Measurements from ENCODE around the gene TCEANC.
"Not testable (repeated sequence)": the region's sequence is repeated elsewhere in the genome, so short reads cannot be mapped to it uniquely, and the experiment has no call there.

The TCEANC gene, protein sequence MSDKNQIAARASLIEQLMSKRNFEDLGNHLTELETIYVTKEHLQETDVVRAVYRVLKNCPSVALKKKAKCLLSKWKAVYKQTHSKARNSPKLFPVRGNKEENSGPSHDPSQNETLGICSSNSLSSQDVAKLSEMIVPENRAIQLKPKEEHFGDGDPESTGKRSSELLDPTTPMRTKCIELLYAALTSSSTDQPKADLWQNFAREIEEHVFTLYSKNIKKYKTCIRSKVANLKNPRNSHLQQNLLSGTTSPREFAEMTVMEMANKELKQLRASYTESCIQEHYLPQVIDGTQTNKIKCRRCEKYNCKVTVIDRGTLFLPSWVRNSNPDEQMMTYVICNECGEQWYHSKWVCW

DNA sequence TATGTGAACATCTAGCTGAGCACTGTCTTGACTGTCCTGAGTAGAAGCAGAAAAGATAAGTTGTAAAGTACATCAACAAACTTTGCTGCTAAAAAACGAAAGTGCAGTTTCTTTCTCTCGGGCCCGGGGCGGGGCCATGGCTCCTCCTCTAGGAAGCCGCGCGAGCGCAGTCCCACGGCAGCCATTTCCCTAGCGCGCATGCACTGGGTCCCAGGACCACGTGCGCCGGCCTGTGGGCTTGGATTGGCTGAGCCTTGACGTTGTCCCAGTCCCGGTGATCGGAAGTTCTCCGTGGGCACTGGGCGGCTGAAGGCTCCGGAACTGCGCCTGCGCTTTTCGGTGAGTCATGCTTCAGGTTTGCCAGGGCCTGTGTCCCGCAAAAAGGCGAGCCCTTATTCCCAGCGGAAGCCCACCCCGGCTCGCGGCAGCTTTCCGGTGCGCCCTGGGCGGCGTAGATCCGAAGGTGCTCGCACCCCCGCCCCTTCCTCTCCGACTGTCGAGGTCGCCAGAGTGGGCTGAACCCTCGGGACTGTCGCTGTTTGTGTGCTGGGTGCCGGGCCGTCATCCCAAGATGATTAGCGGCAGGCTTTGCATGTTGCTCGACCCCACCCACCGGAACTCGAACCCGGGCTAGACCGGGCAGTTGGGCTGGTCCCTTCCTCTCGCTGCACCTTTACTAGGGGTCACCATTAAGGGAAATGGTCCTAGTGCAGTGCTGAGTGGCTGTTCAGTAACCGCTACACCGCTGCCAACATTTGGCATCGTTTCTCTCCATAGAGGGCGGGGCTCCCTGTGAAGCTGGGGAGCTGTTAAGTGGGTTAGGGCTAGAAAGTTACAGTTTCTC lies at the start of gene TCEANC:
Gene TCEANC (plus strand): TSS at position 292 of the 844 bp plus-strand sequence. CDS start 9,368 bp downstream, outside the sequence.
- intact Hi-C loops (cut with micrococcal nuclease), result no loop called here
- Mint-ChIP-seq H3K27me3 (no peaks in the 10 kb centered on the region), H3K27ac (peak within 1 kb of the TSS; percentile 93), H3K36me3 (ENCODE audit: low read depth) (peaks cover 20% of the 10 kb centered on the region), H3K9me3 (no peaks in the 10 kb centered on the region), H3K4me3 (peak within 1 kb of the TSS; percentile 83), H3K4me1 (ENCODE audit: low read depth) (no peaks in the 10 kb centered on the region)

DNA sequence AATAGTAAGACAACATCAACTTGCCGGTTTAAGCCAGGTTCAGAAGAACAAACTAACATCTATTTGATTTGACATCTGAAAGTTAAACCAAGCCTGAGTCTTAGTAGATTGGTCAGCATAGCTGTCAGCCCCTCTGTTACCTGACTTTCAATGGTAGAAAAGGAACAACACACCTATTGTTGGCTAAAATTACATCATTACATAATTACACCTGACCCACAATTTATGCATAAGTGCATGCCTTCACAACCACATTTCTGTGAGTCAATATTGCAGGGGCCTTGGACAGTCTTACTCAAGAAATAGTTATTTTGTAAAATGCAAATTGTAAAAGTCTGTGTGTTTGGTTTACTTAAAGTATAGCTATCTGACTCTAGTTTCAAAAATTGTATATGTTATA lies 47.3 kb upstream of the TCEANC start:
- Mint-ChIP-seq H3K4me1 (ENCODE audit: low read depth) (no peaks in the 10 kb centered on the region), H3K9me3 (no peaks in the 10 kb centered on the region), H3K4me3 (no peak overlapping the region), H3K36me3 (ENCODE audit: low read depth) (no peaks in the 10 kb centered on the region), H3K27me3 (no peaks in the 10 kb centered on the region), H3K27ac (no peak overlapping the region)
- intact Hi-C loops (cut with micrococcal nuclease), result no loop called here

DNA sequence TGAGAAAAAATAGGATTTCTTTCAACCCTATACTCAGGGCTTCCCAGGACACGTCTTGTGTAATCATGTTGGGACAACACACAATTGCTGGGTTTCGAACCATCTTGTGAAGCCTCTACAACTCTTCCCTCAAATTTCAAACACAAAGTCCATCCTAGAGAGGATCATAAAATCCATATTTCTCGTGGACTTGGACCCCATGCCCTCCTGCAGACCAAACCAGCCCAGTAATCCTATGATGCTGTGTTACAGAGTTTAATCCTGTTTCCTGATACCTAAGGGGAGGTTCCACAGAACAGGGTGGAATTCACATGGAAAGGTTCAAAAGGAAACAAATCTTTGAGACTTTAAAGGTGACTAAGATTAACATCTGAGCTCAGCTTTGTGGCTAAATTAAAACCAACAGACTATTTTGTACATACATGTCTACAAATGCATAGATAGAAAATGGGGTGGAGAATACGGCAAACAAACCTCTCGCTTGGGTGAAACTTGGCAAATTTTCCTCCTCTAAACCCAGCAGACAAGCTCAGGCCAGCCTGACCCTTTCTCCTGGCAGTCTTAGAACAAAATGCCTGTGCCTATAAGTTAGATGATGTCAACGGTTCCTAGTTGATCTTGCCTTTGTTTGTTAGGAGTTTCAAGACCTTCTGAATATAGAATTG lies 45.5 kb upstream of the TCEANC start:
- no peaks in the 10 kb centered on the region for H3K9me3 Mint-ChIP-seq
- H3K4me1 Mint-ChIP-seq (ENCODE audit: low read depth), result no peaks in the 10 kb centered on the region
- no peak overlapping the region for H3K4me3 Mint-ChIP-seq
- no peaks in the 10 kb centered on the region for H3K36me3 Mint-ChIP-seq (ENCODE audit: low read depth)
- intact Hi-C loops (cut with micrococcal nuclease), result no loop called here
- H3K27ac Mint-ChIP-seq, result no peak overlapping the region
- H3K27me3 Mint-ChIP-seq, result no peaks in the 10 kb centered on the region

DNA sequence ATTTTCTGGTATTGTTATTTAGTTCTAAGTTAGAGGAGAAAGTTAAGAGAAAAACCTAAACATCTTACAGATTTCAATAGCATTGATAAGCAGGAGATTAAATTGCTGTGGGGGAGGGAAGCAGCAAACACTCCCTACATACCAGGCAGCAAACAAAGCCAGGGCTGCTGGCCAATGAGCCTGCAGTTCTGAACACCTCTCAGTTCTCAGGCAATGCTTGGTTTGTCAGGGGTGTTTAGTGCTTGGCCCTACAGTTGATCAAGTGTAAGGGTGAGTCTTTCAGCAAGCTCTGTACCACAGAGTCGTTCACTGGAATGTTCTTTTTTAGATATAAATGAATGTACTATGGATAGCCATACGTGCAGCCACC lies 45.0 kb upstream of the TCEANC start:
- Mint-ChIP-seq H3K27me3 (no peaks in the 10 kb centered on the region), H3K4me3 (no peak overlapping the region), H3K36me3 (ENCODE audit: low read depth) (no peaks in the 10 kb centered on the region), H3K9me3 (no peaks in the 10 kb centered on the region), H3K27ac (no peak overlapping the region), H3K4me1 (ENCODE audit: low read depth) (no peaks in the 10 kb centered on the region)
- intact Hi-C loops (cut with micrococcal nuclease), result no loop called here

DNA sequence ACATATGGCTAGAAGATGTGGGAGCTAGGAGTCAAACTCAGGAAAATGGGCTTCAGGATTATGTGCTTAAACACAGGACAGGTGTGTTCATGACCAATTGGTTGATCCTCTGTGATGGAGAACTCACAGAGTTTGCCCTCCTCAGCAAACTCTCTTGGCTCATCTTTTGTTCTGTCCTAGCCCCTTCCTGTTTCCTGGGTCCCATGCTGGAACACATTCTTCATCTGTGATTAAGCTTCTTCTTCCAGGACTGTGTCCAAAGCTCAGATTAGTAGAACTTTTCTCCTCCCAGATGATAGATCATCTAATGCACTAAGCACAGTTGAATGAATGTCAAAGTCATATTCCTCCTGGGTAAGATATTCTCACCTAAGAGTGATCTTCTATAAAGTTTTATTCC lies 38.8 kb upstream of the TCEANC start:
- no peak overlapping the region for H3K27ac Mint-ChIP-seq

DNA sequence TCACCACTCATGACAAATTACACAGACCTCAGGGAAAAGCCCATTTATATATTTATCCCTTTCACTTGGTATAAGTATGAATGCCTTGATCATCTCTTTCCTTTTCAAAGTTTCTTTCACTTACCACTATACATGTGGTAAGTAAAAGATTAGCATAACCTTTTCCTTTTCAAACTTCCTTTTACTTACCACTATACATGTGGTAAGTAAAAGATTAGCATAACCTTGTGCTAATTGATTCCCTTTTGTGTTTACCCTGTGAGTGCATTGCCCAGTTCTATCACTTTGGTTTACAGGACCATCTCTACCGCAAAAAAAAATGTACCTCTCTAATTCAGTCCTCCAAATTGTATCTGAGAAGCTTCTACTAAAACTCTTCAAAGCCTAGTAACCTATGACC lies 32.7 kb upstream of the TCEANC start:
- Mint-ChIP-seq H3K36me3 (ENCODE audit: low read depth) (no peaks in the 10 kb centered on the region), H3K4me1 (ENCODE audit: low read depth) (no peaks in the 10 kb centered on the region), H3K27me3 (no peaks in the 10 kb centered on the region)

More for the DNA sequence above, 38.8 kb upstream of the TCEANC start:
- Mint-ChIP-seq H3K4me1 (ENCODE audit: low read depth) (no peaks in the 10 kb centered on the region), H3K27me3 (no peaks in the 10 kb centered on the region), H3K9me3 (no peaks in the 10 kb centered on the region), H3K36me3 (ENCODE audit: low read depth) (no peaks in the 10 kb centered on the region), H3K4me3 (no peak overlapping the region)
- intact Hi-C loops (cut with micrococcal nuclease), result no loop called here

DNA sequence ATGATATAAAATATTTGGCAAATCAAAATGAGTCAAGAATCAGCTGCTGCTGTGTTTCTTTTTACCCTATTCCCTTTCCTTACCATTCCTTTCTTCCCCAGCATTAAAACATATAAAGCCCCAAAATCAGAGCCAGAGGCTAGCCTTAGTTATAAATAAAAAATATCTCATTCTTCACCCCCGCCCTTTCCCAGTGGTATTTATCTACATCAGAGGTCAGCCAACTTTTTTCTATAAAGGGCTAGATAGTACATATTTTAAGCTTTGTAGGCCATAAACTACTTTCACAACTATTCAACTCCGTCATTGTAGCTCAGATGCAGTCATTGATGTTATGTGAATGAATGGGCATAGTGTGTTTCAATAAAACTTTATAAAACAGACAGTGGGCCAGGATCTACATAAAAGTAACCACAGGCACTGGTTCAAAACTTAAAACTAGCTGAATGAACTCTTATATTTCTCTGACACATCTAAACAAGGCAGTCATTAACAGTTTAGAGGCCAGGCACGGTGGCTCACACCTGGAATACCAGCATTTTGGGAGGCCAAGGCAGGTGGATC lies 30.5 kb upstream of the TCEANC start:
- intact Hi-C loops (cut with micrococcal nuclease), result no loop called here
- H3K4me1 Mint-ChIP-seq (ENCODE audit: low read depth), result no peaks in the 10 kb centered on the region
- H3K27me3 Mint-ChIP-seq, result no peaks in the 10 kb centered on the region
- no peak overlapping the region for H3K27ac Mint-ChIP-seq
- no peak overlapping the region for H3K4me3 Mint-ChIP-seq
- no peaks in the 10 kb centered on the region for H3K9me3 Mint-ChIP-seq
- no peaks in the 10 kb centered on the region for H3K36me3 Mint-ChIP-seq (ENCODE audit: low read depth)

More for the DNA sequence above, 32.7 kb upstream of the TCEANC start:
- Mint-ChIP-seq H3K9me3 (no peaks in the 10 kb centered on the region), H3K27ac (no peak overlapping the region), H3K4me3 (no peak overlapping the region)
- intact Hi-C loops (cut with micrococcal nuclease), result no loop called here

DNA sequence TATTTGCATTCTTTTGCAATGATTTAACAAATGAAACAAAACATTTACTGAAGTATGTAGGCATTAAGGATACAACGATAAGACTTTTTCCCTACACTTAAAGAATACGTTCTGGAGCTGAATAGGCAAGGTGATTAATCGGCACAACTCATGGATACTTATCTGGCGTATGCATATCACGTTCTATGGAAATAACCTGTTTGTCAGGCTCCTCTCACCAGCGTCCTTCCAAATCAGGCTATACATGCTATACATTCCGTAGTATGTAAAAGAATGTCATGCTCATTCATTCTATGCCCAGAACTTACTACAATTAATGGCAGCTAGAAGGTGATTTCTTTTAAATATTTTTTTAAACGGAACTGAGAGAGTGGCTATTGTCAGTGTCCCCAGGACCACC lies 25.6 kb upstream of the TCEANC start:
- Mint-ChIP-seq H3K4me1 (ENCODE audit: low read depth) (no peaks in the 10 kb centered on the region), H3K4me3 (no peak overlapping the region), H3K27me3 (no peaks in the 10 kb centered on the region), H3K27ac (no peak overlapping the region), H3K9me3 (no peaks in the 10 kb centered on the region), H3K36me3 (ENCODE audit: low read depth) (no peaks in the 10 kb centered on the region)
- intact Hi-C loops (cut with micrococcal nuclease), result no loop called here

DNA sequence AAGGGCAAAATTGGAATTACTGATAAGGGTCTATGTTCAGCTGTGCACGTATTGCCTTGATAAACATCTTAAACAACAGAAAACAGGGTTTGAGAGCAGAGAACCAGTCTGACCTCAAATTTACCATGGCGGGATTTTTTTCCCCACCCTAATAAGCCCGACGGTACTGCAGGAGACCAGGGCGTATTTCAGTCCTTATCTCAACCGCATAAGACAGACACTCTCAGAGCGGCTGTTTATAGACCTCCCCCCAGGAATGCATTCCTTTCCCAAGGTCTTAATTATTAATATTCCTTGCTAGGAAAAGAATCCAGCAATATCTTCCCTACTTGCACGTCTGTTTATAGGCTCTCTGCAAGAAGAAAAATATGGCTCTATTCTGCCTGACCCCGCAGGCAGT lies 15.7 kb upstream of the TCEANC start:
- H3K36me3 Mint-ChIP-seq (ENCODE audit: low read depth); H3K4me3 Mint-ChIP-seq; H3K4me1 Mint-ChIP-seq (ENCODE audit: low read depth); H3K27ac Mint-ChIP-seq; intact Hi-C loops (cut with micrococcal nuclease); H3K27me3 Mint-ChIP-seq: not testable (repeated sequence)
- peaks cover 19% of the 10 kb centered on the region for H3K9me3 Mint-ChIP-seq

DNA sequence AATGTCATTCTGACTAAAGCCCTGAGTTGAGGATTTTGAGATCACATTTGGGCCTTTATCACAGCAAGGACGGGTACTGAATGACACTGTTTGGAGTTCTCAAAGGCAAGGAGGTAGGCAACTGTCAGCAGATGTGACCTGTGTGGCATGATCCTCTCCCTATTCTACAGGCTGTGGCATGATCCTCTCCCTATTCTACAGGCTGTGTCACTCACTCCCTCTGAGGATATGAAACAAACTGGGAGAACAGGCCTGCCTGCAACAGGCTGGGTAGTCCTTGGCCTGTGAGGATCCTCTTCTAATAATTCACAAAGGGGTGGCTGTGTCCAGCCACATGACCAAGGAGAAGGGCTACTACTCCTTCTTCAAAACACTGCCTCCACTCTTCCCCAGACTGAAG lies 14.9 kb upstream of the TCEANC start:
- Mint-ChIP-seq H3K27me3 (no peaks in the 10 kb centered on the region), H3K9me3 (peaks cover 19% of the 10 kb centered on the region), H3K4me3 (no peak overlapping the region), H3K36me3 (ENCODE audit: low read depth) (no peaks in the 10 kb centered on the region), H3K4me1 (ENCODE audit: low read depth) (no peaks in the 10 kb centered on the region), H3K27ac (no peak overlapping the region)
- intact Hi-C loops (cut with micrococcal nuclease), result no loop called here

DNA sequence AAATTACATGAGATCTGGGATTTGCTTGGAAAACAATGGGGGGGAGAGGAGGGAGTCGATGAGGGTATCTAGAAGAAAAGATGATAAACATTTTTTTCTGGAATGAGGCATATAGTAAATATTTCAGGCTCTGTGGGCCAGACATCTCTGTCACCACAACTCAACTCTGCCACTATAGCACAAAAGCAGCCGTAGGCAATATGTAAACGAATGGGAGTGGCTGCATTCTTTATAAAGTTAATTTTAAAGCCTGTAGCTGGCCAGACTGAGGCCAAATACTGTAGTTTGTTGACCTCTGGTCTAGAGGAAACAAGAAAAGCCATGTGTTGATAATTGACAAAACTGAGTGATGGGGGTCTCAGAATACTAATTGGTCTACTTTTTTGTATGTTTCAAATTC lies 14.1 kb upstream of the TCEANC start:
- H3K9me3 Mint-ChIP-seq, result peaks cover 19% of the 10 kb centered on the region
- H3K27me3 Mint-ChIP-seq, result no peaks in the 10 kb centered on the region
- H3K36me3 Mint-ChIP-seq (ENCODE audit: low read depth), result no peaks in the 10 kb centered on the region
- intact Hi-C loops (cut with micrococcal nuclease), result no loop called here
- no peak overlapping the region for H3K27ac Mint-ChIP-seq
- H3K4me3 Mint-ChIP-seq, result no peak overlapping the region
- no peaks in the 10 kb centered on the region for H3K4me1 Mint-ChIP-seq (ENCODE audit: low read depth)

DNA sequence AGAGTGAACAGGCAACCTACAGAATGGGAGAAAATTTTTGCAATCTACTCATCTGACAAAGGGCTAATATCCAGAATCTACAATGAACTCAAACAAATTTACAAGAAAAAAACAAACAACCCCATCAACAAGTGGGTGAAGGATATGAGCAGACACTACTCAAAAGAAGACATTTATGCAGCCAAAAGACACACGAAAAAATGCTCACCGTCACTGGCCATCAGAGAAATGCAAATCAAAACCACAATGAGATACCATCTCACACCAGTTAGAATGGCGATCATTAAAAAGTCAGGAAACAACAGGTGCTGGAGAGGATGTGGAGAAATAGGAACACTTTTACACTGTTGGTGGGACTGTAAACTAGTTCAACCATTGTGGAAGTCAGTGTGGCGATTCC lies 11.3 kb upstream of the TCEANC start:
- H3K27me3 Mint-ChIP-seq; H3K4me3 Mint-ChIP-seq; H3K4me1 Mint-ChIP-seq (ENCODE audit: low read depth); H3K36me3 Mint-ChIP-seq (ENCODE audit: low read depth); H3K9me3 Mint-ChIP-seq; intact Hi-C loops (cut with micrococcal nuclease); H3K27ac Mint-ChIP-seq: not testable (repeated sequence)

DNA sequence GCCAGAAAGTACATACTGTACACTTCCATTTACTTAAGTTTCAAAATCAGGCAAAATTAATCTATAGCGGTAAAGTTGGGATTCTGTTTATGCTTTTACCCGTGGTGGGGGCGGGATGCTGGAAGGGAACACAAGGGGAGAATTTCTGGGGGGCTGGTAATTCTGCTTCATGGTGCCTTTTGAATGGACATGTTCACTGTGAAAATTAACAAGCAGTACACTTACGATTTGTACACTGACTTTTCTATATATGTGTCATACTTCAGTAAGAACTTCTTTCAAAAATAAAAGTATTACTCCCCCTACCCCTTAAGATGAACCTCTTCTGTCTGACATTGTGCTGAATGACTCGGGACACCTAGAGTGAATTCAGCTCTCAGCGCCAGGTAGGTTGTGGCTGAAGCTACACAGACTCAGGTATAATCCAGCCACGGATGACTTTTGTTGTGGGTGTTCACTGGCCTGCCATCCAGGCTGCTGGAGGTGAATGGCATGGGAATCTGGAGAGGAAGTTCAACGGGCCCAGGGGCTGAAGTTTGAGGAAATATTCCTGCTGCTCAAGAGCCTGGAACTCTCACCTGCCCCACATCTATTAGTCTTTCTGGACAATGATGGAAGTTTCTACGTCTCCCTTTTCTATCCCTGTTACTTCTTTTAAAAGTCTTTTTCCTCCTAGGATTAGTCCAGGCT lies 7.3 kb upstream of the TCEANC start:
- H3K36me3 Mint-ChIP-seq (ENCODE audit: low read depth), result no peaks in the 10 kb centered on the region
- no peak overlapping the region for H3K4me3 Mint-ChIP-seq
- no peaks in the 10 kb centered on the region for H3K9me3 Mint-ChIP-seq
- intact Hi-C loops (cut with micrococcal nuclease), result loop anchor here (2.0 kb wide), 1 partner anchor 139 kb away; no protein-coding TSS in a partner anchor
- no peaks in the 10 kb centered on the region for H3K27me3 Mint-ChIP-seq
- peaks cover 6% of the 10 kb centered on the region for H3K4me1 Mint-ChIP-seq (ENCODE audit: low read depth)
- H3K27ac Mint-ChIP-seq, result no peak overlapping the region
